H1 (cell line): ENCODE results near the gene PTPN13. TPM values are rescaled to one million over a fixed set of nuclear protein-coding genes. Genes with fewer than 3 reads are reported as not detected.

Experiments used
- KDM5A ChIP-seq: fragments of 200-600 bp; IDR thresholded peaks from 2 replicates; pipeline ENCODE4 v1.7.1; 2012; ENCODE audit warnings: mild to moderate bottlenecking, low read length, inconsistent platforms, mixed read lengths
- polyA plus RNA-seq, 7 experiments: library from polyadenylated mRNA; depleted of rRNA in 3 of 7; stranded (reverse) in 5 of 7; unstranded in 2 of 7; fragments of >200 nt in 5 of 7; fragments of 200-250 nt in 2 of 7; gene quantifications; 1 replicate in 5 of 7; 2 replicates in 1 of 7; 4 replicates in 1 of 7; pipeline versions ENCODE4 v1.2.1 to v1.2.3, GENCODE V29; 2011 to 2013; ENCODE audit warnings: missing spikeins in 2 of 7, mixed read lengths in 2 of 7
- total RNA-seq: library from RNA; stranded (reverse); fragmentation: NEBNext Ultra II Directional; extraction: Animal tissue kit (Norgen Biotek cat#: 25700); gene quantifications from 2 replicates; pipeline ENCODE4 v1.2.1, GENCODE V29; 2021
- TF ChIP-seq, protein P1 (sequence below): fragments of 300-600 bp; sonication (generic); IDR thresholded peaks from 2 replicates; pipeline ENCODE4 v1.7.1; 2012; ENCODE audit warnings: low read length, moderate library complexity, mild to moderate bottlenecking, inconsistent platforms; ENCODE audit not compliant: insufficient replicate concordance

The PTPN13 gene
- total and polyA plus RNA-seq, 2 of the 8 experiments (the other 6 are each of a cell fraction or from before 2014, with no cell fraction given): 12.7 to 57.9 TPM

GRCh38 chr4:86661418-86661817, 67.3 kb downstream of the PTPN13 start (continued):
- TF ChIP-seq, protein P1, sequence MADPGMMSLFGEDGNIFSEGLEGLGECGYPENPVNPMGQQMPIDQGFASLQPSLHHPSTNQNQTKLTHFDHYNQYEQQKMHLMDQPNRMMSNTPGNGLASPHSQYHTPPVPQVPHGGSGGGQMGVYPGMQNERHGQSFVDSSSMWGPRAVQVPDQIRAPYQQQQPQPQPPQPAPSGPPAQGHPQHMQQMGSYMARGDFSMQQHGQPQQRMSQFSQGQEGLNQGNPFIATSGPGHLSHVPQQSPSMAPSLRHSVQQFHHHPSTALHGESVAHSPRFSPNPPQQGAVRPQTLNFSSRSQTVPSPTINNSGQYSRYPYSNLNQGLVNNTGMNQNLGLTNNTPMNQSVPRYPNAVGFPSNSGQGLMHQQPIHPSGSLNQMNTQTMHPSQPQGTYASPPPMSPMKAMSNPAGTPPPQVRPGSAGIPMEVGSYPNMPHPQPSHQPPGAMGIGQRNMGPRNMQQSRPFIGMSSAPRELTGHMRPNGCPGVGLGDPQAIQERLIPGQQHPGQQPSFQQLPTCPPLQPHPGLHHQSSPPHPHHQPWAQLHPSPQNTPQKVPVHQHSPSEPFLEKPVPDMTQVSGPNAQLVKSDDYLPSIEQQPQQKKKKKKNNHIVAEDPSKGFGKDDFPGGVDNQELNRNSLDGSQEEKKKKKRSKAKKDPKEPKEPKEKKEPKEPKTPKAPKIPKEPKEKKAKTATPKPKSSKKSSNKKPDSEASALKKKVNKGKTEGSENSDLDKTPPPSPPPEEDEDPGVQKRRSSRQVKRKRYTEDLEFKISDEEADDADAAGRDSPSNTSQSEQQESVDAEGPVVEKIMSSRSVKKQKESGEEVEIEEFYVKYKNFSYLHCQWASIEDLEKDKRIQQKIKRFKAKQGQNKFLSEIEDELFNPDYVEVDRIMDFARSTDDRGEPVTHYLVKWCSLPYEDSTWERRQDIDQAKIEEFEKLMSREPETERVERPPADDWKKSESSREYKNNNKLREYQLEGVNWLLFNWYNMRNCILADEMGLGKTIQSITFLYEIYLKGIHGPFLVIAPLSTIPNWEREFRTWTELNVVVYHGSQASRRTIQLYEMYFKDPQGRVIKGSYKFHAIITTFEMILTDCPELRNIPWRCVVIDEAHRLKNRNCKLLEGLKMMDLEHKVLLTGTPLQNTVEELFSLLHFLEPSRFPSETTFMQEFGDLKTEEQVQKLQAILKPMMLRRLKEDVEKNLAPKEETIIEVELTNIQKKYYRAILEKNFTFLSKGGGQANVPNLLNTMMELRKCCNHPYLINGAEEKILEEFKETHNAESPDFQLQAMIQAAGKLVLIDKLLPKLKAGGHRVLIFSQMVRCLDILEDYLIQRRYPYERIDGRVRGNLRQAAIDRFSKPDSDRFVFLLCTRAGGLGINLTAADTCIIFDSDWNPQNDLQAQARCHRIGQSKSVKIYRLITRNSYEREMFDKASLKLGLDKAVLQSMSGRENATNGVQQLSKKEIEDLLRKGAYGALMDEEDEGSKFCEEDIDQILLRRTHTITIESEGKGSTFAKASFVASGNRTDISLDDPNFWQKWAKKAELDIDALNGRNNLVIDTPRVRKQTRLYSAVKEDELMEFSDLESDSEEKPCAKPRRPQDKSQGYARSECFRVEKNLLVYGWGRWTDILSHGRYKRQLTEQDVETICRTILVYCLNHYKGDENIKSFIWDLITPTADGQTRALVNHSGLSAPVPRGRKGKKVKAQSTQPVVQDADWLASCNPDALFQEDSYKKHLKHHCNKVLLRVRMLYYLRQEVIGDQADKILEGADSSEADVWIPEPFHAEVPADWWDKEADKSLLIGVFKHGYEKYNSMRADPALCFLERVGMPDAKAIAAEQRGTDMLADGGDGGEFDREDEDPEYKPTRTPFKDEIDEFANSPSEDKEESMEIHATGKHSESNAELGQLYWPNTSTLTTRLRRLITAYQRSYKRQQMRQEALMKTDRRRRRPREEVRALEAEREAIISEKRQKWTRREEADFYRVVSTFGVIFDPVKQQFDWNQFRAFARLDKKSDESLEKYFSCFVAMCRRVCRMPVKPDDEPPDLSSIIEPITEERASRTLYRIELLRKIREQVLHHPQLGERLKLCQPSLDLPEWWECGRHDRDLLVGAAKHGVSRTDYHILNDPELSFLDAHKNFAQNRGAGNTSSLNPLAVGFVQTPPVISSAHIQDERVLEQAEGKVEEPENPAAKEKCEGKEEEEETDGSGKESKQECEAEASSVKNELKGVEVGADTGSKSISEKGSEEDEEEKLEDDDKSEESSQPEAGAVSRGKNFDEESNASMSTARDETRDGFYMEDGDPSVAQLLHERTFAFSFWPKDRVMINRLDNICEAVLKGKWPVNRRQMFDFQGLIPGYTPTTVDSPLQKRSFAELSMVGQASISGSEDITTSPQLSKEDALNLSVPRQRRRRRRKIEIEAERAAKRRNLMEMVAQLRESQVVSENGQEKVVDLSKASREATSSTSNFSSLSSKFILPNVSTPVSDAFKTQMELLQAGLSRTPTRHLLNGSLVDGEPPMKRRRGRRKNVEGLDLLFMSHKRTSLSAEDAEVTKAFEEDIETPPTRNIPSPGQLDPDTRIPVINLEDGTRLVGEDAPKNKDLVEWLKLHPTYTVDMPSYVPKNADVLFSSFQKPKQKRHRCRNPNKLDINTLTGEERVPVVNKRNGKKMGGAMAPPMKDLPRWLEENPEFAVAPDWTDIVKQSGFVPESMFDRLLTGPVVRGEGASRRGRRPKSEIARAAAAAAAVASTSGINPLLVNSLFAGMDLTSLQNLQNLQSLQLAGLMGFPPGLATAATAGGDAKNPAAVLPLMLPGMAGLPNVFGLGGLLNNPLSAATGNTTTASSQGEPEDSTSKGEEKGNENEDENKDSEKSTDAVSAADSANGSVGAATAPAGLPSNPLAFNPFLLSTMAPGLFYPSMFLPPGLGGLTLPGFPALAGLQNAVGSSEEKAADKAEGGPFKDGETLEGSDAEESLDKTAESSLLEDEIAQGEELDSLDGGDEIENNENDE: no peak
- no peak for TF ChIP-seq KDM5A
